Right lobe of liver (tissue), 6 donors: Measurements from ENCODE around the gene TOB1. TPM values are rescaled to one million over a fixed set of nuclear protein-coding genes. Genes with fewer than 3 reads are reported as not detected.
A peak's percentile ranks its signal among the peaks of the same experiment; 100 is the strongest.
"Not testable (repeated sequence)": the region's sequence is repeated elsewhere in the genome, so short reads cannot be mapped to it uniquely, and the experiment has no call there.

Experiments
- ATAC-seq, 4 donors: fragments of 200-7000 bp; cut with Tn5 transposase; one replicate each; pipeline ENCODE4 v1.9.1; 2020; ENCODE audit warnings: mild to moderate bottlenecking in 4 of 4, moderate library complexity in 4 of 4
- DNase-seq, 3 donors: peaks; one replicate each; pipeline ENCODE4 v3.0.0-alpha.2; 2020
- H3K27ac ChIP-seq, 3 donors: fragments of 200-600 bp; one replicate each; pipeline ENCODE4 v1.8.0; 2022
- H3K27me3 ChIP-seq, 2 donors: fragments of 200-600 bp; one replicate each; pipeline ENCODE4 v1.8.0; 2022
- H3K36me3 ChIP-seq, 4 donors: fragments of 200-600 bp; sonication (generic) in 1 of 4; one replicate each; pipeline versions ENCODE4 v1.5.1 to v1.8.0; 2017 to 2022; ENCODE audit warnings: control low read depth in 1 of 4
- H3K4me1 ChIP-seq, 4 donors: fragments of 200-600 bp; sonication (generic) in 1 of 4; one replicate each; pipeline versions ENCODE4 v1.5.1 to v1.8.0; 2017 to 2022; ENCODE audit warnings: control low read depth in 1 of 4
- H3K4me3 ChIP-seq, 3 donors: fragments of 200-600 bp; one replicate each; pipeline ENCODE4 v1.8.0; 2022
- H3K9me3 ChIP-seq, 4 donors: fragments of 200-600 bp; sonication (generic) in 1 of 4; one replicate each; pipeline versions ENCODE4 v1.5.1 to v1.8.0; 2017 to 2022; ENCODE audit warnings: control low read depth in 1 of 4
- CTCF ChIP-seq, 4 donors: fragments of 200-600 bp in 3 of 4; fragments of 450-650 bp in 1 of 4; IDR thresholded peaks; one replicate each; pipeline versions ENCODE4 v1.5.1 to v1.8.0; 2016 to 2022; ENCODE audit warnings: antibody characterized with exemption in 4 of 4, mild to moderate bottlenecking in 2 of 4
- POLR2A ChIP-seq: fragments of 450-650 bp; IDR thresholded peaks from one replicate; pipeline ENCODE4 v1.6.1; 2017; ENCODE audit warnings: antibody characterized with exemption, mild to moderate bottlenecking
- WGBS: methylation state at CpG from one replicate; pipeline ENCODE4 v1.1.6; 2018; ENCODE audit warnings: low coverage, low lambda C conversion rate; ENCODE audit not compliant: insufficient coverage; ENCODE audit errors: missing lambda C conversion rate; 5-methylcytosine and 5-hydroxymethylcytosine counted together
- intact Hi-C, 2 donors: fragments of 100-400 bp; cut with DNase I; formaldehyde crosslinking; loops; one replicate each; pipeline versions ENCODE4 v1.11.2 to v1.14.1; 2022
- total RNA-seq, 6 experiments: library from RNA; depleted of rRNA in 2 of 6; stranded (reverse); fragments of >200 nt in 2 of 6; fragmentation: NEBNext Ultra II Directional in 3 of 6; extraction: Animal tissue kit (Norgen Biotek cat#: 25700) in 3 of 6; gene quantifications; one replicate each; pipeline versions ENCODE4 v1.1.0 to v1.2.4, GENCODE V29; 2016 to 2023
- donor health status: DM: no; HTN: yes; CAD: no.
- donor health status: DM: no; HTN: no; CAD: no.
- donor health status: DM: no; HTN: no; CAD: no.
- donor health status: DM: no; HTN: yes; CAD: no.
- donor health status: DM: no; HTN: yes; CAD: no.

The TOB1 gene
- total RNA-seq, 6 experiments from 2014 or later, result 36.2 to 222 (median 82.1) TPM

- no peaks in the 10 kb centered on the region for H3K9me3 ChIP-seq
- no peak overlapping the region for H3K27ac ChIP-seq
- ATAC-seq (peak; percentile 21 to 87 (median 62)), DNase-seq (peak in 1 of 3 donors; percentile 43)
- peaks cover 0 to 17% (median 1%) of the 10 kb centered on the region in 4 donors for H3K4me1 ChIP-seq
- no peak overlapping the region for H3K4me3 ChIP-seq
- no peaks in the 10 kb centered on the region for H3K27me3 ChIP-seq
- intact Hi-C loops, result no loop called here
- H3K36me3 ChIP-seq, result no peaks in the 10 kb centered on the region
- WGBS, result 70% methylated on average over 2 of the region's 6 CpGs
- TF ChIP-seq POLR2A, result no peak
- no peak for TF ChIP-seq CTCF (IDR thresholded peaks at IDR 0.05)
These were observed 32.9 kb upstream of the TOB1 start for GRCh38 chr17:50899005-50899460.

- Histone ChIP-seq H3K4me1 (peaks cover 0 to 12% (median 0%) of the 10 kb centered on the region in 4 donors), H3K36me3 (no peaks in the 10 kb centered on the region), H3K27me3 (no peaks in the 10 kb centered on the region), H3K4me3 (no peak overlapping the region), H3K27ac (no peak overlapping the region), H3K9me3 (no peaks in the 10 kb centered on the region)
- ATAC-seq (no peak), DNase-seq (no peak)
- TF ChIP-seq CTCF (IDR thresholded peaks at IDR 0.05) (no peak), POLR2A (no peak)
- intact Hi-C loops, result no loop called here
- 92% methylated on average over 4 of the region's 4 CpGs for WGBS
These were observed 32.3 kb upstream of the TOB1 start for GRCh38 chr17:50898369-50899004.

- H3K27me3 ChIP-seq, DNase-seq, H3K27ac ChIP-seq, H3K9me3 ChIP-seq, ATAC-seq, intact Hi-C loops, H3K36me3 ChIP-seq, H3K4me3 ChIP-seq: not testable (repeated sequence)
- 86% methylated on average over 4 of the region's 4 CpGs for WGBS
- H3K4me1 ChIP-seq, result peaks cover 0 to 23% (median 6%) of the 10 kb centered on the region in 4 donors
These were observed 28.4 kb upstream of the TOB1 start for GRCh38 chr17:50894513-50894912.

GRCh38 chr17:50893183-50893993 is 27.2 kb upstream of the TOB1 start:
- ATAC-seq (no peak), DNase-seq (no peak)
- H3K27me3 ChIP-seq, result no peaks in the 10 kb centered on the region
- TF ChIP-seq CTCF (IDR thresholded peaks at IDR 0.05) (no peak), POLR2A (no peak)
- H3K4me3 ChIP-seq, result no peak overlapping the region
- intact Hi-C loops, result no loop called here
- no peaks in the 10 kb centered on the region for H3K36me3 ChIP-seq
- H3K9me3 ChIP-seq, result no peaks in the 10 kb centered on the region
- WGBS, result 88% methylated on average over 14 of the region's 28 CpGs
- peak overlapping the region in 1 of 3 donors; percentile 29 for H3K27ac ChIP-seq
- H3K4me1 ChIP-seq, result peaks cover 0 to 25% (median 11%) of the 10 kb centered on the region in 4 donors
